ENCODE measurements around the gene SLC7A5. TPM values are rescaled to one million over a fixed set of nuclear protein-coding genes. Genes with fewer than 3 reads are reported as not detected.
"Not testable (repeated sequence)": the region's sequence is repeated elsewhere in the genome, so short reads cannot be mapped to it uniquely, and the experiment has no call there.

SLC7A5 gene
- total and polyA plus RNA-seq, 2 of the 13 experiments (the other 11 are each of a cell fraction or from before 2014, with no cell fraction given), result 79.6 to 155 TPM

DNA sequence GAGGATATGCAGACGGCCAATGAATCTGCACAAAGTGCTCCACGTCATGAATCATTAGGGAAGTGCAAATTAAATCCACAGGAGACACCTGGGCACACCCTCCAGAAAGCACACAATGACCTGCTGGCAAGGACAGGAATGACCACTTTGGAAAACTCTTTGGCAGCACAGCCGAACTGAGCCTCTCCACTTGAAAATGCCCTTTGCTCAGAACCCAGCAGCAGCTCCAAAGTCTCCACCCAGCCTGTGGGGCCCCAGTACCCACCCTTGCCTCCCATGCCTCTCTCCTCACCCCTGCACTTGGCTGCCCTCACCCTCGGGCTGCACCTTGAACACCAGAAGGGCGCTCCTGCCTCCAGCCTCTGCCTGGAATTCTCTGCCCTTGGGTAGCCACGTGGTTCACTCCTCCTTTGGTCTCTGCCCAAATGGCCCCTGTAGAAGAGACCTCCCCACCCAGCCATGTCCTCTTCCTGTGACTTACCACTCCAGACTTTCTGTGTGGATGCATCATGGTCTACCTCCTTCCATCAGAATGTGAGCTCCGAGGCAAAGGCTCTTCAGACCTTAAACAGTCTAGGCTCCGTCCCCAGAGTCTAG lies 16.2 kb upstream of the SLC7A5 start (continued):
- TF ChIP-seq SOX13 (IDR thresholded peaks at IDR 0.05), result not testable (repeated sequence)
- TF ChIP-seq SOX13 (CRISPR knock-in tag; conservative IDR thresholded peaks at IDR 0.05 in 1 of 2, IDR thresholded peaks at IDR 0.05 in 1 of 2) (peak in 1 of 2 experiments; percentile 20; a peak in 1 of 4 replicates), ZNF644 (CRISPR knock-in tag; IDR thresholded peaks at IDR 0.05; ENCODE audit: low read depth) (peak; percentile 49; the same call in 1 of the 2 replicates), ZBTB7B (CRISPR knock-in tag; IDR thresholded peaks at IDR 0.05) (peak; percentile 42; the same call in 1 of the 2 replicates), ZNF768 (CRISPR knock-in tag; IDR thresholded peaks at IDR 0.05) (peak; percentile 29), ZBTB38 (CRISPR knock-in tag; IDR thresholded peaks at IDR 0.05) (0 out of 2 replicates have a peak, but pooled peaks have one; percentile 40), SALL1 (CRISPR knock-in tag; IDR thresholded peaks at IDR 0.05) (peak; percentile 59), YY1 (IDR thresholded peaks at IDR 0.05; ENCODE audit: insufficient read depth, insufficient replicate concordance, low read depth, low read length) (peak; percentile 27), MYC (CRISPR knock-in tag; IDR thresholded peaks at IDR 0.05; ENCODE audit: borderline replicate concordance) (peak; percentile 67; the same call in 1 of the 2 replicates), HNF4A (CRISPR knock-in tag; IDR thresholded peaks at IDR 0.05) (peak; percentile 87), ZMYM3 (CRISPR knock-in tag; IDR thresholded peaks at IDR 0.05) (peak; percentile 66), ESRRA (CRISPR knock-in tag; IDR thresholded peaks at IDR 0.05; ENCODE audit: low read depth) (peak; percentile 32; the same call in 1 of the 2 replicates)
- TF ChIP-seq, protein P1, sequence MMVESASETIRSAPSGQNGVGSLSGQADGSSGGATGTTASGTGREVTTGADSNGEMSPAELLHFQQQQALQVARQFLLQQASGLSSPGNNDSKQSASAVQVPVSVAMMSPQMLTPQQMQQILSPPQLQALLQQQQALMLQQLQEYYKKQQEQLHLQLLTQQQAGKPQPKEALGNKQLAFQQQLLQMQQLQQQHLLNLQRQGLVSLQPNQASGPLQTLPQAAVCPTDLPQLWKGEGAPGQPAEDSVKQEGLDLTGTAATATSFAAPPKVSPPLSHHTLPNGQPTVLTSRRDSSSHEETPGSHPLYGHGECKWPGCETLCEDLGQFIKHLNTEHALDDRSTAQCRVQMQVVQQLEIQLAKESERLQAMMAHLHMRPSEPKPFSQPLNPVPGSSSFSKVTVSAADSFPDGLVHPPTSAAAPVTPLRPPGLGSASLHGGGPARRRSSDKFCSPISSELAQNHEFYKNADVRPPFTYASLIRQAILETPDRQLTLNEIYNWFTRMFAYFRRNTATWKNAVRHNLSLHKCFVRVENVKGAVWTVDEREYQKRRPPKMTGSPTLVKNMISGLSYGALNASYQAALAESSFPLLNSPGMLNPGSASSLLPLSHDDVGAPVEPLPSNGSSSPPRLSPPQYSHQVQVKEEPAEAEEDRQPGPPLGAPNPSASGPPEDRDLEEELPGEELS (CRISPR knock-in tag; IDR thresholded peaks at IDR 0.05), result 0 out of 2 replicates have a peak, but pooled peaks have one; percentile 21
- TF ChIP-seq, protein P2, sequence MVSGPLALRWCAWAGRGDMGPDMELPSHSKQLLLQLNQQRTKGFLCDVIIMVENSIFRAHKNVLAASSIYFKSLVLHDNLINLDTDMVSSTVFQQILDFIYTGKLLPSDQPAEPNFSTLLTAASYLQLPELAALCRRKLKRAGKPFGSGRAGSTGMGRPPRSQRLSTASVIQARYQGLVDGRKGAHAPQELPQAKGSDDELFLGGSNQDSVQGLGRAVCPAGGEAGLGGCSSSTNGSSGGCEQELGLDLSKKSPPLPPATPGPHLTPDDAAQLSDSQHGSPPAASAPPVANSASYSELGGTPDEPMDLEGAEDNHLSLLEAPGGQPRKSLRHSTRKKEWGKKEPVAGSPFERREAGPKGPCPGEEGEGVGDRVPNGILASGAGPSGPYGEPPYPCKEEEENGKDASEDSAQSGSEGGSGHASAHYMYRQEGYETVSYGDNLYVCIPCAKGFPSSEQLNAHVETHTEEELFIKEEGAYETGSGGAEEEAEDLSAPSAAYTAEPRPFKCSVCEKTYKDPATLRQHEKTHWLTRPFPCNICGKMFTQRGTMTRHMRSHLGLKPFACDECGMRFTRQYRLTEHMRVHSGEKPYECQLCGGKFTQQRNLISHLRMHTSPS (CRISPR knock-in tag; IDR thresholded peaks at IDR 0.05; ENCODE audit: low read depth), result peak; percentile 70; the same call in 1 of the 2 replicates
- TF ChIP-seq, protein P3, sequence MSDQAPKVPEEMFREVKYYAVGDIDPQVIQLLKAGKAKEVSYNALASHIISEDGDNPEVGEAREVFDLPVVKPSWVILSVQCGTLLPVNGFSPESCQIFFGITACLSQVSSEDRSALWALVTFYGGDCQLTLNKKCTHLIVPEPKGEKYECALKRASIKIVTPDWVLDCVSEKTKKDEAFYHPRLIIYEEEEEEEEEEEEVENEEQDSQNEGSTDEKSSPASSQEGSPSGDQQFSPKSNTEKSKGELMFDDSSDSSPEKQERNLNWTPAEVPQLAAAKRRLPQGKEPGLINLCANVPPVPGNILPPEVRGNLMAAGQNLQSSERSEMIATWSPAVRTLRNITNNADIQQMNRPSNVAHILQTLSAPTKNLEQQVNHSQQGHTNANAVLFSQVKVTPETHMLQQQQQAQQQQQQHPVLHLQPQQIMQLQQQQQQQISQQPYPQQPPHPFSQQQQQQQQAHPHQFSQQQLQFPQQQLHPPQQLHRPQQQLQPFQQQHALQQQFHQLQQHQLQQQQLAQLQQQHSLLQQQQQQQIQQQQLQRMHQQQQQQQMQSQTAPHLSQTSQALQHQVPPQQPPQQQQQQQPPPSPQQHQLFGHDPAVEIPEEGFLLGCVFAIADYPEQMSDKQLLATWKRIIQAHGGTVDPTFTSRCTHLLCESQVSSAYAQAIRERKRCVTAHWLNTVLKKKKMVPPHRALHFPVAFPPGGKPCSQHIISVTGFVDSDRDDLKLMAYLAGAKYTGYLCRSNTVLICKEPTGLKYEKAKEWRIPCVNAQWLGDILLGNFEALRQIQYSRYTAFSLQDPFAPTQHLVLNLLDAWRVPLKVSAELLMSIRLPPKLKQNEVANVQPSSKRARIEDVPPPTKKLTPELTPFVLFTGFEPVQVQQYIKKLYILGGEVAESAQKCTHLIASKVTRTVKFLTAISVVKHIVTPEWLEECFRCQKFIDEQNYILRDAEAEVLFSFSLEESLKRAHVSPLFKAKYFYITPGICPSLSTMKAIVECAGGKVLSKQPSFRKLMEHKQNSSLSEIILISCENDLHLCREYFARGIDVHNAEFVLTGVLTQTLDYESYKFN (CRISPR knock-in tag; conservative IDR thresholded peaks at IDR 0.05), result peak; percentile 75
- TF ChIP-seq, protein P4, sequence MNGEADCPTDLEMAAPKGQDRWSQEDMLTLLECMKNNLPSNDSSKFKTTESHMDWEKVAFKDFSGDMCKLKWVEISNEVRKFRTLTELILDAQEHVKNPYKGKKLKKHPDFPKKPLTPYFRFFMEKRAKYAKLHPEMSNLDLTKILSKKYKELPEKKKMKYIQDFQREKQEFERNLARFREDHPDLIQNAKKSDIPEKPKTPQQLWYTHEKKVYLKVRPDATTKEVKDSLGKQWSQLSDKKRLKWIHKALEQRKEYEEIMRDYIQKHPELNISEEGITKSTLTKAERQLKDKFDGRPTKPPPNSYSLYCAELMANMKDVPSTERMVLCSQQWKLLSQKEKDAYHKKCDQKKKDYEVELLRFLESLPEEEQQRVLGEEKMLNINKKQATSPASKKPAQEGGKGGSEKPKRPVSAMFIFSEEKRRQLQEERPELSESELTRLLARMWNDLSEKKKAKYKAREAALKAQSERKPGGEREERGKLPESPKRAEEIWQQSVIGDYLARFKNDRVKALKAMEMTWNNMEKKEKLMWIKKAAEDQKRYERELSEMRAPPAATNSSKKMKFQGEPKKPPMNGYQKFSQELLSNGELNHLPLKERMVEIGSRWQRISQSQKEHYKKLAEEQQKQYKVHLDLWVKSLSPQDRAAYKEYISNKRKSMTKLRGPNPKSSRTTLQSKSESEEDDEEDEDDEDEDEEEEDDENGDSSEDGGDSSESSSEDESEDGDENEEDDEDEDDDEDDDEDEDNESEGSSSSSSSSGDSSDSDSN (CRISPR knock-in tag; IDR thresholded peaks at IDR 0.05), result peak; percentile 40; the same call in 1 of the 2 replicates
- TF ChIP-seq, protein P5, sequence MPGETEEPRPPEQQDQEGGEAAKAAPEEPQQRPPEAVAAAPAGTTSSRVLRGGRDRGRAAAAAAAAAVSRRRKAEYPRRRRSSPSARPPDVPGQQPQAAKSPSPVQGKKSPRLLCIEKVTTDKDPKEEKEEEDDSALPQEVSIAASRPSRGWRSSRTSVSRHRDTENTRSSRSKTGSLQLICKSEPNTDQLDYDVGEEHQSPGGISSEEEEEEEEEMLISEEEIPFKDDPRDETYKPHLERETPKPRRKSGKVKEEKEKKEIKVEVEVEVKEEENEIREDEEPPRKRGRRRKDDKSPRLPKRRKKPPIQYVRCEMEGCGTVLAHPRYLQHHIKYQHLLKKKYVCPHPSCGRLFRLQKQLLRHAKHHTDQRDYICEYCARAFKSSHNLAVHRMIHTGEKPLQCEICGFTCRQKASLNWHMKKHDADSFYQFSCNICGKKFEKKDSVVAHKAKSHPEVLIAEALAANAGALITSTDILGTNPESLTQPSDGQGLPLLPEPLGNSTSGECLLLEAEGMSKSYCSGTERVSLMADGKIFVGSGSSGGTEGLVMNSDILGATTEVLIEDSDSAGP (CRISPR knock-in tag; IDR thresholded peaks at IDR 0.05; ENCODE audit: borderline replicate concordance), result peak; percentile 42; the same call in 1 of the 2 replicates
